ENCODE data around the gene ACR.

ACR gene

GRCh38 chr22:50717709-50718351 lies 20.2 kb upstream of the ACR start:
- DNase-seq, result no peak

GRCh38 chr22:50718352-50718709 lies 19.7 kb upstream of the ACR start:
- DNase-seq, result no peak

- no peak for DNase-seq
Observed at GRCh38 chr22:50719814-50720300, 18.1 kb upstream of the ACR start.

- DNase-seq, result no peak
Observed at GRCh38 chr22:50720301-50721256, 17.4 kb upstream of the ACR start.

DNA sequence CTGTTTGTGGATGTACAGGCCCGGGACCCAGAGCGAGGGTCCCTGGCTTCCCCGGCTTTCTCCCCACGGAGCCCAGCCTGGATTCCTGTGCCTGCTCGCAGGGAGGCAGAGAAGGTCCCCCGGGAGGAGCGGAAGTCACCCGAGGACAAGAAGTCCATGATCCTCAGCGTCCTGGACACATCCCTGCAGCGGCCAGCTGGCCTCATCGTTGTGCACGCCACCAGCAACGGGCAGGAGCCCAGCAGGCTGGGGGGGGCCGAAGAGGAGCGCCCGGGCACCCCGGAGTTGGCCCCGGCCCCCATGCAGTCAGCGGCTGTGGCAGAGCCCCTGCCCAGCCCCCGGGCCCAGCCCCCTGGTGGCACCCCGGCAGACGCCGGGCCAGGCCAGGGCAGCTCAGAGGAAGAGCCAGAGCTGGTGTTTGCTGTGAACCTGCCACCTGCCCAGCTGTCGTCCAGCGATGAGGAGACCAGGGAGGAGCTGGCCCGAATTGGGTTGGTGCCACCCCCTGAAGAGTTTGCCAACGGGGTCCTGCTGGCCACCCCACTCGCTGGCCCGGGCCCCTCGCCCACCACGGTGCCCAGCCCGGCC lies 16.7 kb upstream of the ACR start:
- DNase-seq, result no peak

GRCh38 chr22:50722048-50722701 lies 15.8 kb upstream of the ACR start:
- DNase-seq, result no peak

DNA sequence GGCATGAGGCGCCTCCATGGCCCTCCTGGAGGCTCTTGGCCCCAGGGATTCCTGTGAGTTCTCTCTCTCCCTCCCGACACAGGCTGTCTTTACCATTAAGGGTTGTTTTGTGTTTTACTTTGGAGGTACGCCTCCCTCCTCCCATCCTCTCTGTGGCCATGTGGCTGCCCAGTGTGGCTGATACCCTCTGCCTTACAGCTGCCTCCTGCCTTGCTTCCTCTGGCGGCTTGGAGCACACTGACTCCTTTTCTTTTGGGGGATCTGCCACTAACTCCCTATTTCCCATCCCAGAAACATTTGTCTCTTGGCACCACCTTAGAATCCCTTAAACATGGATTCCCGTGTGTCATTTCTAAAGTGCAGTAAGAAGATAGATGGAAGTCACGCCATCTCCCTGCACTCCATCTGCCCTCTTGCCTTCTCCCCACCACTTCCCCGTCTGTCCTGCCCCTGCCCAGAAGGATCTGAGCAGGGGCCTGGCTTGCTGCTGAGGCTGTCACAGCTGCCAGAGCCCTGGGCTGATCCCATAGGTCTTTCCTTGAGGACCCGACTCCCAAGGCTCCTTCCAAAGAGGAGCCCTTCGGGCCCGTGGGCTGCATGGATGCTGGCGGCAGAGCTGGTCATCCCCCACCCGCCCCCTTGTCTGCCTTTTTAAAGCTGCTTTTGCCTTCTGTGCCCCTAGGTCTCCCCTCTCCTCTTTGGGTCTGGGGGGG lies 15.1 kb upstream of the ACR start:
- DNase-seq, result no peak

- DNase-seq, result no peak
Observed at GRCh38 chr22:50723991-50724390, 14.0 kb upstream of the ACR start.

GRCh38 chr22:50724616-50725015 lies 13.4 kb upstream of the ACR start:
- DNase-seq, result no peak

- DNase-seq, result no peak
Observed at GRCh38 chr22:50725597-50725996, 12.4 kb upstream of the ACR start.

GRCh38 chr22:50726643-50727340 lies 11.2 kb upstream of the ACR start:
- no peak for DNase-seq

DNA sequence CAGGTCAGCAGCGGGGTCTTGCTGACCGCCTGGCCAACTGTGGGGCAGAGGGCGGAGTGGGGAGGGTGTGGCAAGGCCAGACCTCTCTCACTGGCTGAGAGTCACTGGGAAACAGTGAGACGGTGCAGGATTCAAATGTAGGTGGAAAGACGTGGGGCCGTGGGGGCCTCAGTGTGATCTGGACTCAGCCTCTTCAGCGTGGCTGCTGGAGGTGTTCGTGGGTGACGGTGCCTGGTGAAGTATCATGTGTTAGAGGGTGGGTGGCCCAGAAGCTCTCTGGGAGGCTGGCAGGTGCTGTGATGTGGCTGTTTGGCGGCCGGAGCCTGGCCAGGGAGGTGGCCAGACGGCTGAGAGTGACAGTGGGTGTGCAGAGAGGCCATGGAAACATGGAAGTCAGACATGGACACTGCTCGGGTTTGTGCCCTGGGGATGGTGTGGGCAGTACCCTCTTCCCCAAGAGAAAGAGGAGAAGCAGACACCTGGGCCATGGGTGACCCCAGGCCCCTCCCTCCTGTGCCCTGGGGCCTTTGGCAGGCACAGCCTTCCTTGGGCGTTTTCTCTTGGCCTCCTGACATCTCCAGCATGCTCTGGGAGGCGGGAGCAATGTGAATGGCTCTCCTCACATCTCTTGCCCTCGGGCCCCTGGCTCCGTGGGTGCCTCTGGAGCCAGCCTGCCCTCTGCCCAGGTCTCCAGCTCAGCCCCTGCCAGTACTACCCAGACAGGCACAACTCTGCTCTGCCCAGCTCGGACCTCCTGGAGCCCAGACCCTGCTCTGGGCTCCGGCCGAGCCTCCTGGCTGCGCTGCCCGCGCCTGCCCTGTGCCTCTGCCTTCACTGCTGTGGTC lies 10.1 kb upstream of the ACR start:
- DNase-seq, result no peak

- DNase-seq, result no peak
Observed at GRCh38 chr22:50728523-50728931, 9.5 kb upstream of the ACR start.

- no peak for DNase-seq
Observed at GRCh38 chr22:50729391-50730012, 8.5 kb upstream of the ACR start.

GRCh38 chr22:50730013-50730891 lies 7.8 kb upstream of the ACR start:
- DNase-seq, result no peak

- no peak for DNase-seq
Observed at GRCh38 chr22:50730941-50731661, 6.9 kb upstream of the ACR start.

DNA sequence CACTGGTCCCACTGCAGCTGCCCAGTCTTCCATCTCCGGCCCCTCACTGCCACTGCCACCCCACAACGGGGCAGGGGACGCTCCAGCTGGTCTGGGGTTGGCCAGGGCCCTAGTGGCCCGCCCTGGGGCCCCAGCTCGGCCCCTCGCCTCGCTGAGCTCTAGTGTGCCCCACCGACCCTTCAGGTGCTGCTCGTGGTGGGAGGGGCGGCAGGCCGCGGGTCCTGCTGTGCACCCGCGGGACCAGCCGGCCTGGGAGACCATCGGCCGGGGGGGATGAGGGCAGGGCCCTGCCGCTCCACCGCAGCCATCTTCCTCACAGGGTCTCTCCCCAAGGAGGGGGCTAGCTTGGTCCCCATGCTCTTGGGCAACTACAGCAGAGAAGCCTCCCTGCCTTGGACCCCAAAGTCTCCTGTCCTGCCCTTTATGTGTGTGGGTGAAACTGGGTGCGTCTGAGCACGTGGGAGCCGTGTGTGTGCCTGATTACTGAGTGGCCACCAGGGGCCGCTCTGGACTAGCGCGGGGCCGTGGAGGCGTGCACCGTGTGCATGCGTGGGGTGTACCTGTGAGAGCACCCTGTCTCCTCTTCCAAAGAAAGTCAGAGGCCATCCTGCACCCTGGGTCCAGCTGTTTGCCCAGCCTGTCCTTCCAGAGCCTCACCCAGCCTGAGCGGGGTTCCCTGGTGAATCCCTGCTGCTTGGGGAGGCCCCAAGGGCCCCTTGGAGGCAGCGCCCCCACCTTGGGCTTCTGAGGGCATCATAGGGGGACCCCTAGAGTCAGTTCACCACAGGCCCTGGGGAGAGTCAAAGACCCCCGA lies 6.0 kb upstream of the ACR start:
- peak; percentile 51 to 66 for DNase-seq

DNA sequence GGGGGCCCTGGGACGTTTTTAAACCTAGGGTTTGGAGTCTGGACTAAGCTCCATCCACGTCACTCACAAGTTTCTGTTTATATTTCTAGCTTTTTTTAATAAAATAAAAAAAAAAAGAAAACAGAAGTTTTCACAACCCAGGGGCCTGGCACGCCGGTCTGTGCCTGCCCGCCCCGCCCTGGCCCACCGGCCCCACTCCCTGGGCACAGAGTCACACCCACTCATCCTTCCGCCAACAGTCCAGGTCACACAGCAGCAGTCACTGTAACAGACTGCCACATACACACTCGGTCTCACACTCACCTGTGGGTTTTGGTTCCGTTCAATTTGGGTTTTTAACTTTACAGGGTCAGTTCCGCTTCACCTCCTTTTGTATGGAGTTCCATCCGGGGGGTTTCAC lies 5.3 kb upstream of the ACR start:
- no peak for DNase-seq
